PC-9 (cell line): Measurements from ENCODE around the gene ZNF608.

Source experiments
- CTCF ChIP-seq: fragments of 200-600 bp; sonication (generic); conservative IDR thresholded peaks from 2 replicates; pipeline ENCODE4 v1.6.1; 2017; ENCODE audit warnings: mixed run types, antibody characterized with exemption, mild to moderate bottlenecking, moderate library complexity
- EZH2 ChIP-seq: fragments of 200-600 bp; sonication (generic); IDR thresholded peaks from 2 replicates; pipeline ENCODE4 v1.8.0; 2017; ENCODE audit warnings: antibody characterized with exemption, low read depth

- TF ChIP-seq CTCF (no peak), EZH2 (no peak)
Observed at GRCh38 chr5:124725622-124726258, 20.7 kb downstream of the ZNF608 start.
